ENCODE measurements around the gene BAG3.

DNA sequence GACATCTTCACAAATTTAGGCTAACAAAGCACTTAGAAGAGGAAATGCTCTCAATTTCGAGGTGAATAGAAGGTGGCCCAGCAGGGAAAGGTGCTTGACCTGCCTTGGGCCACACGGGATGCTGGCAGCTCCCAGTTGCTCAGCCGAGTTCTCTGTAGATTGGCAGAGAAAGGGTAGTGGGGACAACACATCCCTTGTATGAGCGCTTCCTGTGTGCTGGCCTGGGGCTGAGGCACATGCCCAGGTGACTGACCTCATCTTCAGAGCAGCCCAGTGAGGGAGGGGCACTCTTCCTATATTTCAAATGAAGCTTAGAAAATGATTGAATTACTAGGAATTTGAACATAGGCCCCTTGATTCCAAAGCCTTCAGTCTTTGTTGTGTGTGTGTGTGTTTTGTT is 20.2 kb downstream of the BAG3 start:
- no peak for TF ChIP-seq CTCF (IDR thresholded peaks at IDR 0.05; ENCODE audit: low read depth, low read length)
- TF ChIP-seq, protein P1, sequence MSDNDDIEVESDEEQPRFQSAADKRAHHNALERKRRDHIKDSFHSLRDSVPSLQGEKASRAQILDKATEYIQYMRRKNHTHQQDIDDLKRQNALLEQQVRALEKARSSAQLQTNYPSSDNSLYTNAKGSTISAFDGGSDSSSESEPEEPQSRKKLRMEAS (IDR thresholded peaks at IDR 0.05; ENCODE audit: low read depth, low read length): no peak

Measured in NB4 (cell line).